HG02588 (cell line): ENCODE measurements around the gene BAZ2A.
"Not testable (repeated sequence)": the region's sequence is repeated elsewhere in the genome, so short reads cannot be mapped to it uniquely, and the experiment has no call there.

Experiments
- ATAC-seq: cut with Tn5 transposase; IDR thresholded peaks from one replicate; pipeline ENCODE4 v1.9.1; 2021; ENCODE audit warnings: mild to moderate bottlenecking, moderate library complexity; ENCODE audit not compliant: unreplicated experiment

BAZ2A gene

GRCh38 chr12:56599797-56600196 lies 30.3 kb downstream of the BAZ2A start:
- ATAC-seq, result no peak

- ATAC-seq, result no peak
Measured at GRCh38 chr12:56599041-56599440, 31.1 kb downstream of the BAZ2A start.

- ATAC-seq, result no peak
Measured at GRCh38 chr12:56596815-56597214, 33.3 kb downstream of the BAZ2A start.

- ATAC-seq, result no peak
Measured at GRCh38 chr12:56593909-56594621, 36.1 kb downstream of the BAZ2A start.

- no peak for ATAC-seq
Measured at GRCh38 chr12:56591961-56592360, 38.2 kb downstream of the BAZ2A start.

GRCh38 chr12:56591126-56591525 lies 39.0 kb downstream of the BAZ2A start:
- ATAC-seq, result no peak

GRCh38 chr12:56590237-56590830 lies 39.8 kb downstream of the BAZ2A start:
- ATAC-seq, result no peak

- ATAC-seq, result no peak
Measured at GRCh38 chr12:56589783-56590182, 40.3 kb downstream of the BAZ2A start.

- no peak for ATAC-seq
Measured at GRCh38 chr12:56585098-56585497, 45.0 kb downstream of the BAZ2A start.

GRCh38 chr12:56581418-56582145 lies 48.5 kb downstream of the BAZ2A start:
- ATAC-seq, result no peak

GRCh38 chr12:56578983-56579546 lies 51.1 kb downstream of the BAZ2A start:
- no peak for ATAC-seq

GRCh38 chr12:56577248-56577647 lies 52.9 kb downstream of the BAZ2A start:
- not testable (repeated sequence) for ATAC-seq

- ATAC-seq, result no peak
Measured at GRCh38 chr12:56574210-56574609, 55.9 kb downstream of the BAZ2A start.

- ATAC-seq, result no peak
Measured at GRCh38 chr12:56572288-56572687, 57.8 kb downstream of the BAZ2A start.

- no peak for ATAC-seq
Measured at GRCh38 chr12:56571121-56571520, 59.0 kb downstream of the BAZ2A start.

GRCh38 chr12:56568146-56568545 lies 62.0 kb downstream of the BAZ2A start:
- ATAC-seq, result no peak

GRCh38 chr12:56565510-56566101 lies 64.5 kb downstream of the BAZ2A start:
- ATAC-seq, result peak; percentile 62

- no peak for ATAC-seq
Measured at GRCh38 chr12:56551070-56551469, 79.1 kb downstream of the BAZ2A start.

GRCh38 chr12:56546680-56547079 lies 83.4 kb downstream of the BAZ2A start:
- no peak for ATAC-seq
